Measurements from ENCODE around the gene FTO. TPM values are rescaled to one million over a fixed set of nuclear protein-coding genes. Genes with fewer than 3 reads are reported as not detected.

FTO gene
- total RNA-seq, 1 experiment from 2014 or later = 55.0 TPM

DNA sequence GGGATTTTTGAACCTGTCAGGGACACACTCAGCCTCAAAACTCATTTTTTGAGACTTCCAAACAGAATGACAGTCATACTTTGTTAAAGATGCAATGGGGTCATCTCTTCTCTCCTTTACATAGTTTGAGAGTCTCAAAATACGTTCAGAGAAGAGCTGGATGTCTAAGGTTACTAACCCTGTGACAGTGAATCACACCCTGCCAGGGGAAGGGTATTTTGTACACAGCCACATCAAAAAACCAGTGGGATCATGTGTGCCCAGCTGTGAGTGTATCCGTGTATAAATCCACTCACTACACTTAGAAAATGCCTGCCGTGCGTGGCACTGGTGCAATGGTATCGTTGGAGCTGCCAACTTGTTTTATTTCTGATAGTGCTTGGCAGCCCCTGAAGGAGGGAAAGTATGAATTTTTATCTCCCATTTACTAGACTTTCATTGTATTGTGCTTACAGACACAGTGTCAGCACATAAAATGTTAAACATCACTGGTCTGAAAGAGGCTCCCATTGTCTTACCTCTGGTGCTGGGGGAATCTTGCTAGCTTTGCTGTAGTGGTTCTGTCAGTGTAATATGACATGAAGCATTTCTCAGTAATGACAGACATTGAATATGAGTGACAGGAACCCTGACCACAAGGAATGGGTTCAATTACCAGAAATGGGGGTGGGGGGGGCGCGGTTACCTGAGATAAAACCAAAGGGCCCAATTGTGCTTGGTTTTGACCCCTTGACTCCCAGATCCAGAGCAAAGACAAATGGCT is 256.3 kb downstream of the FTO start:
- TF ChIP-seq CTCF (IDR thresholded peaks at IDR 0.05; ENCODE audit: unreplicated experiment) = no peak
- no peaks in the 10 kb centered on the region for H3K27me3 Mint-ChIP-seq (ENCODE audit: insufficient read depth, unreplicated experiment)
- peaks cover 7% of the 10 kb centered on the region for H3K36me3 Mint-ChIP-seq (ENCODE audit: insufficient read depth, unreplicated experiment)
- POLR2A ChIA-PET = interaction anchor here (0.6 to 1.0 kb wide), 3 partner anchors 9 to 23 kb away, joined by 3 read pairs; no protein-coding TSS in a partner anchor
- H3K9me3 Mint-ChIP-seq (ENCODE audit: unreplicated experiment) = no peaks in the 10 kb centered on the region
- intact Hi-C loops (cut with micrococcal nuclease) = no loop called here
- H3K4me3 Mint-ChIP-seq (ENCODE audit: unreplicated experiment) = no peak overlapping the region
- no TSS peak for BruUV-seq (replicated peaks)
- no peak overlapping the region for H3K27ac Mint-ChIP-seq (ENCODE audit: low read depth, unreplicated experiment)
- CTCF ChIA-PET = interaction anchor here (0.6 to 1.1 kb wide), 3 partner anchors 11 to 998 kb away, joined by 3 to 7 read pairs (median 3); no protein-coding TSS in a partner anchor
- no peaks in the 10 kb centered on the region for H3K4me1 Mint-ChIP-seq (ENCODE audit: insufficient read depth, unreplicated experiment)
- DNase-seq (ENCODE audit: unreplicated experiment) = no peak

- intact Hi-C loops (cut with micrococcal nuclease) = no loop called here
- TF ChIP-seq CTCF (IDR thresholded peaks at IDR 0.05; ENCODE audit: unreplicated experiment) = no peak
- H3K4me3 Mint-ChIP-seq (ENCODE audit: unreplicated experiment) = no peak overlapping the region
- no peaks in the 10 kb centered on the region for H3K9me3 Mint-ChIP-seq (ENCODE audit: unreplicated experiment)
- H3K27ac Mint-ChIP-seq (ENCODE audit: low read depth, unreplicated experiment) = no peak overlapping the region
- BruUV-seq (replicated peaks) = no TSS peak
- ChIA-PET CTCF (interaction anchor here (1.4 kb wide), 1 partner anchor 12 kb away, joined by 3 read pairs; no protein-coding TSS in a partner anchor), POLR2A (interaction anchor here (0.5 to 1.4 kb wide), 3 partner anchors 10 to 58 kb away, joined by 3 read pairs; no protein-coding TSS in a partner anchor)
- peaks cover 4% of the 10 kb centered on the region for H3K36me3 Mint-ChIP-seq (ENCODE audit: insufficient read depth, unreplicated experiment)
- H3K27me3 Mint-ChIP-seq (ENCODE audit: insufficient read depth, unreplicated experiment) = no peaks in the 10 kb centered on the region
- H3K4me1 Mint-ChIP-seq (ENCODE audit: insufficient read depth, unreplicated experiment) = no peaks in the 10 kb centered on the region
- DNase-seq (ENCODE audit: unreplicated experiment) = no peak
These were observed 257.1 kb downstream of the FTO start for GRCh38 chr16:53960954-53961616.

- ChIA-PET CTCF (interaction anchor here (0.6 to 1.4 kb wide), 2 partner anchors 11 to 1525 kb away, joined by 3 to 4 read pairs; no protein-coding TSS in a partner anchor), POLR2A (interaction anchor here (1.4 kb wide), 1 partner anchor 49 kb away, joined by 3 read pairs; no protein-coding TSS in a partner anchor)
- TF ChIP-seq CTCF (IDR thresholded peaks at IDR 0.05; ENCODE audit: unreplicated experiment) = no peak
- Mint-ChIP-seq H3K4me3 (ENCODE audit: unreplicated experiment) (no peak overlapping the region), H3K27ac (ENCODE audit: low read depth, unreplicated experiment) (peak overlapping the region; percentile 0), H3K4me1 (ENCODE audit: insufficient read depth, unreplicated experiment) (no peaks in the 10 kb centered on the region), H3K27me3 (ENCODE audit: insufficient read depth, unreplicated experiment) (no peaks in the 10 kb centered on the region), H3K36me3 (ENCODE audit: insufficient read depth, unreplicated experiment) (peaks cover 4% of the 10 kb centered on the region), H3K9me3 (ENCODE audit: unreplicated experiment) (no peaks in the 10 kb centered on the region)
- intact Hi-C loops (cut with micrococcal nuclease) = no loop called here
- no TSS peak for BruUV-seq (replicated peaks)
- DNase-seq (ENCODE audit: unreplicated experiment) = no peak
These were observed 258.1 kb downstream of the FTO start for GRCh38 chr16:53962041-53962440.

DNA sequence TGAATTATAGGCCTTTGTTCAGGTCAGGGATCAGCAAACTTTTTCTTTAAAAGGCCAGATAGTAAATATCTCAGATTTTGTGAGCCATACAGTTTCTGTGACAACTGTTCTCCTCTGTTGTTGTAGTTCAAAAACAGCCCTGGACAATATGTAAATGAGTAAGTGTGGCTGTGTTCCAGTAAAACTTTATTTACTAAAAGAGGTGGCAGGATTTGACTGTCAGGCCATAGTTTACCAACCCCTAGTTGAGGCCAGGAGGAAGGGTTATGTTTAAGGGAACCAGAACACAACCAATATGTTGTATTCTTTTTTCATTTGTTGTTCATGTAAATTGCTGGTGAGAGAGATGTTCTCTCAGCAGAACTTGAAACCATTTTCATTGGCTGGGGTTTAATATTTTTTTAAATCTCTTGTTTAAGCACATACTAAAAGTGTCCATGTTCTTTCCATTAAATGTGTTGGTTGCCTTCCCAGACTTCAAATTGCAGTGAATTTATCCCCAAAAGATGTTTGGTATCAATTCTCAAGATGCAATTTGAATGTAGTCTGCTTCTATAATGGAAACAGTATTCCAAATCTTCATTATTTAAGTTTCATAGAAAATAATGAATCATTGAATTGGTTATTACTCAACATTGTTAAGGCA is 260.3 kb downstream of the FTO start:
- Mint-ChIP-seq H3K4me1 (ENCODE audit: insufficient read depth, unreplicated experiment) (no peaks in the 10 kb centered on the region), H3K9me3 (ENCODE audit: unreplicated experiment) (no peaks in the 10 kb centered on the region), H3K4me3 (ENCODE audit: unreplicated experiment) (no peak overlapping the region), H3K27ac (ENCODE audit: low read depth, unreplicated experiment) (no peak overlapping the region), H3K36me3 (ENCODE audit: insufficient read depth, unreplicated experiment) (peaks cover 6% of the 10 kb centered on the region), H3K27me3 (ENCODE audit: insufficient read depth, unreplicated experiment) (no peaks in the 10 kb centered on the region)
- no TSS peak for BruUV-seq (replicated peaks)
- TF ChIP-seq CTCF (IDR thresholded peaks at IDR 0.05; ENCODE audit: unreplicated experiment) = no peak
- ChIA-PET CTCF (interaction anchor here (1.3 kb wide), 1 partner anchor 9 kb away, joined by 5 read pairs; no protein-coding TSS in a partner anchor), POLR2A (interaction anchor here (1.3 kb wide), 1 partner anchor 9 kb away, joined by 3 read pairs; no protein-coding TSS in a partner anchor)
- intact Hi-C loops (cut with micrococcal nuclease) = no loop called here
- no peak for DNase-seq (ENCODE audit: unreplicated experiment)

All from MCF 10A (cell line).